ENCODE data around the gene PRSS37.

GRCh38 chr7:141837683-141838082 lies 3.6 kb downstream of the PRSS37 start:
- TF ChIP-seq GATA2 (IDR thresholded peaks at IDR 0.05; ENCODE audit: low read depth, low read length) (no peak), GATA3 (IDR thresholded peaks at IDR 0.05; ENCODE audit: low read depth, low read length) (no peak)

Data from SH-SY5Y (cell line).